ENCODE measurements around the gene PRRT4.

PRRT4 gene

GRCh38 chr7:128303643-128304042 is 57.8 kb downstream of the PRRT4 start:
- TF ChIP-seq CTCF (IDR thresholded peaks at IDR 0.05; ENCODE audit: unreplicated experiment in 3 of 3), result no peak
- peaks cover 43% of the 10 kb centered on the region for H3K36me3 Mint-ChIP-seq (ENCODE audit: low read depth)
- H3K9me3 Mint-ChIP-seq, result no peaks in the 10 kb centered on the region
- H3K27ac Mint-ChIP-seq, result no peak overlapping the region
- peaks cover 7% of the 10 kb centered on the region for H3K4me1 Mint-ChIP-seq
- H3K27me3 Mint-ChIP-seq (ENCODE audit: low read depth), result peaks cover 9% of the 10 kb centered on the region
- H3K4me3 Mint-ChIP-seq, result no peak overlapping the region

GRCh38 chr7:128303133-128303532 is 58.4 kb downstream of the PRRT4 start:
- Mint-ChIP-seq H3K4me3 (no peak overlapping the region), H3K27ac (no peak overlapping the region), H3K27me3 (ENCODE audit: low read depth) (peaks cover 9% of the 10 kb centered on the region), H3K9me3 (no peaks in the 10 kb centered on the region), H3K36me3 (ENCODE audit: low read depth) (peaks cover 42% of the 10 kb centered on the region), H3K4me1 (peaks cover 7% of the 10 kb centered on the region)
- no peak for TF ChIP-seq CTCF (IDR thresholded peaks at IDR 0.05; ENCODE audit: unreplicated experiment in 3 of 3)

- Mint-ChIP-seq H3K27ac (no peak overlapping the region), H3K27me3 (ENCODE audit: low read depth) (peaks cover 9% of the 10 kb centered on the region), H3K9me3 (no peaks in the 10 kb centered on the region), H3K4me3 (no peak overlapping the region), H3K36me3 (ENCODE audit: low read depth) (peaks cover 36% of the 10 kb centered on the region), H3K4me1 (peaks cover 7% of the 10 kb centered on the region)
- no peak for TF ChIP-seq CTCF (IDR thresholded peaks at IDR 0.05; ENCODE audit: unreplicated experiment in 3 of 3)
These were observed 59.4 kb downstream of the PRRT4 start for GRCh38 chr7:128302139-128302538.
